ENCODE measurements around the gene HMG20A. TPM values are rescaled to one million over a fixed set of nuclear protein-coding genes. Genes with fewer than 3 reads are reported as not detected.

Gene HMG20A
- total RNA-seq, 1 experiment from 2014 or later: 60.2 TPM

DNA sequence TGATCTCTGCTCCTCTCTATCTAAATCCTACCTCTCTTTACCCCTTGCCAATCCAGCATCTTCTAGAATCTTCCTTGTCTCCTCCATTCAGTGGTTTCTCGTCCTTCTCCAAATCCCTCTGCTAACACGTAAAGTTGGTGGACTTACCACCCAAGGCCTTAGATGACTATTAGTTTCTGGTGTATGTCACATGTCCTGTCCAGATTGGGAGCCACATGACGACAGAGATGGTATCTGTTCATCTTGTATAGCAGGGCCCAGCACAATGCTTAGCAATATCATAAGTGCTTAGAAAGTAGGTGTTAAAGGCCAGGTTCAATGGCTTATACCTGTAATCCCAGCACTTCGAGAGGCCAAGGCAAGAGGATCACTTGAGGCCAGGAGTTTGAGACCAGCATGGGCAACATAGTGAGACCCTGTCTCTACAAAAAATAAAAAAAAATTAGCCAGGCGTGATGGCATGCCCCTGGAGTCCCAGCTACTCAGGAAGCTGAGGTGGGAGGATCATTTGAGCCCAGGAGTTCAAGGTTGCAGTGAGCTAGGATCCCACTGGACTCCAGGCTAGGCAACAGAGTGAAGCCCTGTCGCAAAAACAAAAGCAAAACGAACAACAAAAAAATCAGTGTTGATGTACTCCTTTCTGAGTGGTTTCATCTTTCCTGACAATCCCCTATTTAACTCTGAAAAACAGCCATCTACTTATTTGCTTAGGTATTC, 81.8 kb downstream of the HMG20A start:
- H3T11ph ChIP-seq (ENCODE audit: low read length): no peak overlapping the region
- TF ChIP-seq CTCF (conservative IDR thresholded peaks at IDR 0.05): no peak
- H3K9ac ChIP-seq (ENCODE audit: extremely low read depth, insufficient read length, low read length): no peak overlapping the region
- no peaks in the 10 kb centered on the region for H3K27me3 ChIP-seq (ENCODE audit: insufficient read depth, low read length)
- WGBS (ENCODE audit: extremely low coverage, insufficient read length, low lambda C conversion rate): no CpG with 5 or more reads among the region's 7 CpGs
- H3K27ac ChIP-seq (ENCODE audit: insufficient read length, low read depth, low read length): no peak overlapping the region
- no peak overlapping the region for H2BK20ac ChIP-seq (ENCODE audit: low read depth, low read length, poor library complexity, severe bottlenecking)
- H3K4me1 ChIP-seq (ENCODE audit: insufficient read depth, low read length): peaks cover 7% of the 10 kb centered on the region; the same call in 1 of the 2 replicates
- H2BK5ac ChIP-seq (ENCODE audit: insufficient read length, low read length): no peak overlapping the region
- Mint-ChIP-seq H3K36me3 (ENCODE audit: insufficient read depth in 1 of 3, low read depth in 3 of 3) (peaks cover 0 to 2% (median 0%) of the 10 kb centered on the region in 3 experiments; a peak in 1 of 7 replicates), H3K27me3 (ENCODE audit: low read depth) (no peaks in the 10 kb centered on the region; the same call in 1 of the 2 replicates), H3K27ac (no peak overlapping the region), H3K9me3 (no peaks in the 10 kb centered on the region), H3K4me1 (peaks cover 57 to 72% of the 10 kb centered on the region in 2 experiments), H3K4me3 (no peak overlapping the region)
- no peaks in the 10 kb centered on the region for H3K79me1 ChIP-seq (ENCODE audit: insufficient read depth, low read depth, low read length, poor library complexity, severe bottlenecking)
- H3K4ac ChIP-seq (ENCODE audit: low read depth, low read length): no peak overlapping the region
- H4K20me1 ChIP-seq (ENCODE audit: control insufficient read depth, insufficient read depth, insufficient read length): no peaks in the 10 kb centered on the region
- no peak overlapping the region for H3K18ac ChIP-seq (ENCODE audit: insufficient read length, low read depth, low read length)
- H4K91ac ChIP-seq (ENCODE audit: insufficient read length, low read depth, low read length): no peak overlapping the region
- H2AFZ ChIP-seq (ENCODE audit: low read length): no peak overlapping the region
- no peak overlapping the region for H2BK12ac ChIP-seq (ENCODE audit: insufficient read length, low read depth, low read length)
- H4K5ac ChIP-seq (ENCODE audit: insufficient read length, low read depth, low read length): no peak overlapping the region
- H3K23me2 ChIP-seq (ENCODE audit: insufficient read length, low read depth, low read length, poor library complexity, severe bottlenecking): no peaks in the 10 kb centered on the region
- H4K8ac ChIP-seq (replicated peaks; ENCODE audit: insufficient read length, low read depth, low read length): no peak overlapping the region
- no peaks in the 10 kb centered on the region for H3K79me2 ChIP-seq (ENCODE audit: insufficient read depth, low read length)
- H3K9me3 ChIP-seq (ENCODE audit: control insufficient read depth, low read depth, low read length): no peaks in the 10 kb centered on the region
- H3K23ac ChIP-seq (ENCODE audit: insufficient read length, low read depth, low read length): no peak overlapping the region
- no peak overlapping the region for H3K14ac ChIP-seq (ENCODE audit: insufficient read depth, low read length)
- no peak overlapping the region for H2BK120ac ChIP-seq (ENCODE audit: low read depth, low read length, poor library complexity, severe bottlenecking)
- H3K56ac ChIP-seq (ENCODE audit: insufficient read length, low read depth, low read length): no peak overlapping the region
- H3K4me2 ChIP-seq (ENCODE audit: insufficient read depth, insufficient read length, low read length): no peak overlapping the region
- H2AK5ac ChIP-seq (ENCODE audit: insufficient read length, low read length): no peak overlapping the region
- DNase-seq: no peak
- no peak overlapping the region for H2BK15ac ChIP-seq (ENCODE audit: low read depth, low read length)

Measured in H9 (cell line).